ENCODE measurements around the gene ADD2.

Gene ADD2

DNA sequence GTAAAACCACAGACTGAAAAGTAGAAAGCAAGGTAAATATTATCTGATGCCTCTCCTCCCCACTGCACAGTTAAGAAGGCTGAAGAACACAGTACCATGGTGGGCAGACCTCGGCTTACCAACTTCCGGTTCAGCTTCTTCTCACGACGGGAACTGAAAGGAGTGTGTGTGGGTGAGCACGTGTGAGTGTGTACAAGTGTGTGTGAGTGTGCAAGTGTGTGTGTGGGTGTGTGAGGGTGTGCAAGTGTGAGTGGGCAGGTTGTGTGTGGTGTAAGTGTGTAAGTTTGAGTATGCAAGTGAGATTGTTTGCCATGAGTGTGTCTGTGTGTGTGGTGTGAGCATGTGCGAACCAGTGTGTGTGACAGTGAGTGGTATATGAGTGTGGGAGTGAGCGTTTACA lies 103.5 kb downstream of the ADD2 start:
- no peak for DNase-seq

DNA sequence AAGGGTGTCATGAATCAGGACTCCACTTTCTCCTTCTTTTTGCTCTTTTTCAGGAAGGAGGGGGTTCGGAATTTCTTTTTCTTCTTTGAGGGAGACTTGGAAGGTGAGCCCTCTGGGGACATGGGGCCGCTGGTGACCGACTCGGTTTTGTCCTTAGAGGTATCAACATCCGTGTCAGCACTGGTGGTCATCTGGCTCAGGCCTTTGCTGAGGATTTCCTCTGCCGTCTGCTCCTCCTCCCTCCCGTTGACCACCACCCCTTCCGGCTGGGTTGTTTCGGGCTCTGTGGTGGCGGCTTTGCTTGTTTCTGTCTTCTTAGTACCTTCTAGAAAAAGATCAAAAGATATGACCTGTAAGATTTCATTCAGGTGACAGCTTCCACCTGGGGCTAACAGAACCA lies 104.6 kb downstream of the ADD2 start:
- no peak for DNase-seq

DNA sequence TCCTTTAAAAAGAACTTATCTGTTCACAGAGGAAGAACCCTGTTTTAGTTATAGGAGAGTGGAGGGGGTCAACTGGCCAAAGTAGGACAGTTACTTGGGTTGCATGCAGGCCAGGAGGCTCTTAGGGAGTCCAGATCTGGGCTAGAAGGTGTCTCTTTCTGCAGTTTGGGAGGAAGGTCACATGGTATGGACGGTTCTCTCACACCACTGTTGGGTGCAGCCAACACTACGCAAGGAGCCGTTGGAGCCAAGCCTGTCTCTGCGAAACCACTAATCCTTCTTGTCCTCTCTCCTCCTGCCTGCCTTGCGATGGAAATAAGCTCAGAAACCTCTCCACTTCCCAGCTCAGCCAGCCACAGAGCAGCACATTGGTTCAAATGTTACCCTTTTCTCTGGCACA lies 108.4 kb downstream of the ADD2 start:
- no peak for DNase-seq

DNA sequence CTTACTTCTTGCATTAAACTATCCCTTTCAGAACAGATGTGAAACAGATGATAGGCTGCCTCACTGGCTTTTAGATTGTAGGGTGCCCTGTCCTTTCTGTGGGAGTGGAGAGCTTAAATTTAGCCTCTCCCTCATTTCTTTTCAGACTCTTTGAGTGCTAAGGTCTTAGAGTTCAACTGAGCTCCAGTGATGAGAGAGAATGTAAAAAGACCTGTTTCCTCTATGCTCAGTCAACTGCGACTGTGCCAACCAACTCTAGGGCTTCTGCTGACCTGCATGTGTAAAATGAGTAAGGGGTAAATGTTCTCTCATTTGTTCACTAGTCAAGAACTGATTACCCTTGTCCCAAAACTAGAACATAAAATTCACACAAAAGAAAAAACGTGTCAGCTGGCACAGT lies 109.5 kb downstream of the ADD2 start:
- DNase-seq: no peak

DNA sequence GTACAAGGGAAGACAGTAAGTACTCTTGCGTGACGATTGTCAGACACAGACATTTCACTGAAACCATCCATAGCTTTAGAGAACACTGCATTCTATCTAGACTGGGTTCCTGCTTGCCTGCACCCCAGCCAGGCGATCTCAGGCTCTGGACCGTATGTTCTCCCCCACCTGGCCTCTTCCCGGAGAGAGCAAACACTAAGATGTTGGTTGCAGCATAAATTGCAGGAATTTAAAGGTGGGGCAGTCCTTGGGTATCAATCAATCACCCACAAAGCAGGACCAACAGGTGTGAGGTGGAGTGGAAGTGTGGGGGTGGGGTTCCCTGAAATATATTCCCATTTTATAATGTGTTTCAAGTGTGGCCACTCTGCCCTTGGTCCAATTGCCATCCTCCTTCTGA lies 110.8 kb downstream of the ADD2 start:
- no peak for DNase-seq

DNA sequence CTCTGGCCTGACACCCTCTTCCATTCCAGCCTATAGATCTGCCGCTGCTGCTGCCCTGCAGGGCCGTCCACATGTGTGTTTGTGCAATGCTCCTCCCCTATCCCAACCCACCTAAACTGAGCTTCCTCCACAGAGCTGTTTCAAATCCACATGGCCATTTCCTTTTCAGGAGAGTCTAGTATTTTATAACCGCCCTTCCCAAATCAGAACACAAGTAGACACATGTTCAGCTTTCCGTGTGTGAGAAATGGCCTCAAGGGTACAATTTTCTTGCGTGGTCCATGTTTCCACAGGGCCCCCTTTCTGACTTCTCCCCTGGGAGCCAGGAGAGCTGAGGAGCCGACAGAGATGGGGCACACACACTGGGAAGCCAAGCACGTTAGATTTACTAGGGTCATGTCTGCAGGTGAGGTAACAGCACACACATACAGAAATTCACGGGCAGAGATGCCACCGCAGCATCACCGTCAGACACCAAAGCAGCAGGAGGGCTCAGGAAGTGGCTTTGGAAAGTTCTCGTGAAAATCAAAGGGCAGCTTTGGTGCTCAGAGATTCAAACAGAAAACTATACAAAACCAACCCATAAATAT lies 111.5 kb downstream of the ADD2 start:
- DNase-seq: peak; percentile 37

DNA sequence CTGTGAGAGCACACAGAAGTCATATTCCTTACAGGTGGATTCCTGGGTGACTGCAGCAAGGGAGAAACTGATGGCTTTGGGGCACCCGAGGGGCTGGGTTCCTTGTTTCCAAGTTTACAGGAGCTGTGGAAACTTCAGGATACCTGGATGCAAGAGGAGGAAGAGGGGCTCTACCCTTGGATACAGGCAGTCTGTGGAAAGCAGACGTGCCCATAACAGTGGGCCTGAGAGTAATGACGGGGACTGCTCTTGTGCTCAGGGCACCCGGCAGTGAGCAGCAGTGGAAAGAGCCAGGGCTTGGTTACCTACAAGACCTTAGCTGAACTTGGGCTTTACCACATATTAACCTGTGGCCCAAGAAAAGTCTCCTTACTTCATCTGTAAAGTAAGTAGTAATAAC lies 112.2 kb downstream of the ADD2 start:
- DNase-seq: no peak

DNA sequence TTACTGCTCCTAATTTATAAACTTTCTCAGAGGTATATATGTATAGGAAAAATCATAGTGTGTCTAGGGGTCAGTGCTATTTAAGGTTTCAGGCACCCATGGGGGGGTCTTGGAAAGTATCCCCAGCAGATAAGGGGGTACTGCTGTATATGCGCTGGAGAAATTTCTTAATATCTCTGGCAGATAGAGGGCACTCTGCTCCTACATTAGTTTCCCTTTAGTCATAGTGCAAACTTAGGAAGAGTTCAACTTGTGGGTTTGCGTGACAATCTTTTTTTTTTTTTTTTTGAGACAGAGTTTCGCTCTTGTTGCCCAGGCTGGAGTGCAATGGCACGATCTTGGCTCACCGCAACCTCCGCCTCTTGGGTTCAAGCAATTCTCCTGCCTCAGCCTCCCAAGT lies 112.8 kb downstream of the ADD2 start:
- peak; percentile 16 for DNase-seq

DNA sequence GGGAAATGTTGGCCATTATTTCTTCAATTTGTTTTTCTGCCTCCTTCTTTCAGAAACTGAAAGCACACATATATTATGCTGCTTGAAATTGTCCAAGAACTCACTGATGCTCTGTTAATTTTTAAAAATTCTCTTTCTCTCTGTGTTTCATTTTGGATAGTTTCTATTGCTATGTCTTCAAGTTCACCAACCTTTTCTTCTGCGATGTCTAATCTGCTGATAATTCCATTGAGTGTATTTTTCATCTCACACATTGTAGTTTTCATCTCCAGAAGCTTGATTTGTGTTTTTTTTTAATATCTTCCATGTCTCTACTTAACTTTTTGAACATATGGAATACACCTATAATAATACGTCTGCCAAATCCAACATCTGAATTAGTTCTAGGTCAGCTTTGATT lies 116.3 kb downstream of the ADD2 start:
- no peak for DNase-seq

DNA sequence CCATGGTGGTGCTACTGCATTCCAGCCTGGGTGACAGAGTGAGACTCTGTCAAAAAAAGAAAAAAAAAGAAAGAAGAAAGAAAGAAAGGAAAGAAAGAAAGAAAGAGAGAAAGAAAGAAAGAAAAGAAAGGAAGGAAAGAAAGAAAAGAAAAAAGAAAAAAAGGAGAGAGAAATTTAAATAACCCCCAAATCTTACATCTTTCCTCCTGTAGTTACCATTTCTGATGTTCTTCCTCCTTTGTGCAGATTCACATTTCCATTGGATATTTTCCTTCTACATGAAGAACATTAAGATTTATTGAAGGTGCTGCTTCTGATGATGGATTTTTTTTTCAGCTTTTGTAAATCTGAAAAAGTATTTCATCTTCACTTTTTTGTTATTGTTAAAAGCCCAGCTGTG lies 117.0 kb downstream of the ADD2 start:
- DNase-seq: no peak

DNA sequence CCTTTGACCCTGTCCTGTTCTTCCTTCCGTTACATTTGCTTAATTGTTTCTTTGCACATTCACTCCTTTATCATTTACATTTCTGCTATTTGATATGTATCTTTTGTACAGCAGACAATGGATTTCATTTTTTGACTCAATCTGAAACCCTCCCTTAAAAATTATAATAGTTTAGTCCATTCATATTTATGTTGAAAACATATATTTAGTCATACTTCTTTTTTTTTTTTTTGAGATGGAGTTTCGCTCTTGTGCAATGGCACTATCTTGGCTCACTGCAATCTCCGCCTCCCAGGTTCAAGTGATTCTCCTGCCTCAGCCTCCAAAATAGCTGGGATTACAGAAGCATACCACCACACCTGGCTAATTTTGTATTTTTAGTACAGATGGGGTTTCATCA lies 119.0 kb downstream of the ADD2 start:
- no peak for DNase-seq

DNA sequence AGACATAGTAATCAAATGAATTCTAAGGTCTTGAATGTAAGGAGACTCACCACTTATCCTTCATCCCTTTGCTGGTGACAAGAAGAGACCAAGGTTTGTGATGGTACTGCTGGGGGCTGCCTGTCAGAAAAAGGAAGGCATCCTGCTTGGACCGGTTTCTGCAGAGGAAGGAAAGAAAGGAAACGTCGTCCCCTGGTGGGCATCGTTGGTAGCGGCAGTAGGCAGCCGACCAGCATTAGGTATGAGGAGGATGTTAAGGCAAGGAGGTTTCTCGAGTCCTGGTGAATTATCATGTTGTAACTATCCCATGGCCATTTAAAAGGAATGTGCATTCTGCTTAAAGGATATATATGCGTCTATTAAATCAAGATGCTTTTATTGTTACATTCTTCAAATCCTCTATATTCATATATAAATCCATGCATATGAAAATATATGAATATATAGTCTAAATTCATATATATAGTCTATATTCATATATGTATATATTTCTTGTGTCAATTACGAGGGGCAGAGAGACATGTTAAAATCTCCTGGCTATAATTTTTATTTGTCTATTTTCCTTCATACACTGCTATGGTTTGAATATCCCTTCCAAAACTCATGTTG lies 120.0 kb downstream of the ADD2 start:
- DNase-seq: peak; percentile 66

DNA sequence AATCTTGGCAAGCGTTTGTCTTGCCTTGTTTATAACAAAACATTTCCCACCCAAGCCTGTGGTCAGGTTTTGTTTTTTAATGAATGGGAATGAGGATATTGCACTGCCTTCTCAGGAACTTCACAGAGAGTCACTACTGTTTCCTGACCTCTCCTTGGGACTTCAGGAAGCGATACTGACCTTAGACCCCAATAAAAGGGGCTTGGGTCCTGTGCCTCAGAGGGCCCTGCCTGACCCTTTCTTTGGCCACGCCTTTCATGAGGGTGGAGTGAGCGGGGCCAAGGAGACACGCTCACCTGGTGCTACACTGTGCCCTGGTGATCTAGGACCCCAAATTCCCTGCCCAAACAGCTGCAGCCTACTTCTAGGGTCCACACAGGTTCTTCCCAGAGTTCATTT lies 121.6 kb downstream of the ADD2 start:
- DNase-seq: no peak

DNA sequence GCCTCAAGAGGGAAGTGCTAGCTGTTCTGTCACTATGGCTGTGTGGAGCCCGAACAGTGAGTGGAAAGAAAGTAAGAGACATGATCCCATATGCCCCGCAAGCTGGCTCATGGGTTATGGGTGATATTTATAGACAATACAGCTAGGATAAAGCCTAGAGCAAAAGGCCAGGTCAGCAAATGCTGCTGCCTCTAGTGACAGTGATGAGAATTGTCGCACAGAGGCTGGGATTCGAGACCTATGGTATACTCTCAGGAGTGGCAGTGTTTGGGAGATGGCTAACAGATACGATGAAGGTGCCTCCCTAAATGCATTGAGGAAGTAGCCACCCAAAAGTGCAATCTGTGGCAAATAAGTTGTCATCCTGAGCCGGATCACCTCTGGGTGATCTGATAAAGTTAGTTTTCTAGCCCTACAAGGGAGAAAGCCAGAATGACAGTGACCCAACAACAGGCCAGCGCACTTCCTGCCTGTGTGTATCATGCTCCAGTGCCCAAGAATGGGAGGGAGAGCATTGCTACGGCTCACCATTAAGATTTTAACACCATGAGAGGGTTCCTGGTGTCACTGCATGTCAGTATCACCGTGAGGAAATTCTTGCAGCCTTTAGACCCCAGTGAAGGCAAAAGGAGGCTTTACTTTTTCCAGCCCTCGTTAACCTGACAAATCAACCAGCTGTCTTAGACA lies 122.1 kb downstream of the ADD2 start:
- DNase-seq: no peak

DNA sequence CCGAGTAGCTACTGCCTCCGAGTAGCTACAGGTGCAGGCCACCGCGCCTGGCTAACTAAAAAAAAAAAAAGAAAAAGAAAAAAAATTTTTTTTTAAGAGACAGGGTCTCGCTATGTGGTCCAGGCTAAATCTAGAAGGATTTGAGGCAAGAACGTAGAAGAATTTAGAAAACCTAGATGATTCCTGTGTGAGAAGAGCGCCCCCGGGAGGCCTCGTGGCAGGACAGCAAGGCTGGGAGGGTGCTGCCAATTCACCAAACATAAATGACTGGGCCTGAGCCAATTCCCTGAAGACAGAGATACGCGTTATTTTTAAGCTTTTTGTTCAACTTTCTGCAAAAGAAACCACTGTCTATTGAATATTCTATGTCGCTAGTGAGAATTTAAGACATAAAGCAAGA lies 124.3 kb downstream of the ADD2 start:
- DNase-seq: peak; percentile 11

DNA sequence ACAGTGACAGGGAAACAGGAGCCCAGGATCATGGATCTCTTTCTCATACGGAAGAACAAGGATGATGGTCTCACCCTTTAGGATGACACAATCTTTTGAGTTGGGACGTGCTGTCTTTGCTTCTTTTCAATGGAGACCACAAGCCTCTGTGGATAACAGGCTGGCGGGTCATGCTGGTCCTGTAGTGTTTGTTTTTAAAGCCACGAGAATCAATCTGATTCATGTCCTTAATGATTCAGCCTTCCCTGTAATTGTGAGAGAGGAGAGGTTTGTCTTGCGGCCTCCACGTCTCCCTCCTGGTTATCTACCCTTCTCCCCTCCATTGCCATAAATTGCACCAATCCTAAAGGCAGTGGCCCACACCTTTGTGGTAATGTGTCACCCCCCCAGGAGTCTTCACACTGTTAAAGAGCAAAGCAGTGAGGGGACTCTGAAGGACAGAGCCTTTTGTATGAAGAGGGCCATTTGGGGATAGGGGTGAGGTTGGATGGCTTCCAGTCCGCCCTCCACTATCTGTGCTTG lies 126.7 kb downstream of the ADD2 start:
- DNase-seq: no peak

DNA sequence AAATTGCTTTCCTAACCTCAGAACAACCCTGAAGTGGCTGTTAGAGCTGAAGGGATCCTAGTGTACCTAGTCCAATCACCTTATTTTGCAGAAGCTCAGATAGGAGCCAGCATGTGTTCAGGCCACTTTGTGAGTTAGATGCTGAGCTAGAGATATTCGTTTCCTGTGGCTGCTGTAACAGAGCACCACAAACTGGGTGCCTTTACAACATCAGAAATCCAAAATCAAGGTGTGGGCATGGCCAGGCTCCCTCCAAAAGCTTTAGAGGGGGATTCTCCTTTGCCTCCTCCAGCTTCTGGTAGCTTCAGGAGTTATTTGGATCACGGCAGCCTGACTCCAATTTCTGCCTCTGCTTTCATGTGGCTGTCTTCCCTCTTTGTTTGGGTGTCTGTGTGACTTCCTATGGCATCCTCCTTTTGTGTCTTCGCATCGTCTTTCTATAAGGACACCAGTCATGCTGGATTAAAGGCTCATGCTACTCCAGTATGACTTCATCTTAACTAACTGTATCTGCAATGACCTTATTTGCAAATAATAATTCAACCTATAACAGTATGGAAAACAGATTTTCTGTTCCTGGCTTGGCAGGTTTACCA lies 128.1 kb downstream of the ADD2 start:
- DNase-seq: no peak

DNA sequence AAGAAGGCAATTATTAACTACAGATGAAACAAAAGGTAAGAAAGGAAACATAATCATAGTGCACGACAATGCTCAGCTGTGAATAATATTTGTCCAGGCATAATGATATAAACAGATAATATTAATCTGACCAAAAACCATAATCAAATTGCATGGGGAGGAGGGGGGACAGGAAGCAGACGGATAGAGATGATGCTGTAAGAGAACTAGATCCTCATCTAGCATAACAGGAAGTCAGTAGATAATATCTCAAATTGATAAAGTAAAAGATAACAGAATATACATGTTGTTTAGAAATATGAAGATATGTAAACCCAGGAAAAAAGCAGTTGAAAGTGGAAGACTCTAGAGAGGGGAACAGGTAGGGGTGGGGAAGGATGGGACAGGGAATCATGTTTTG lies 129.4 kb downstream of the ADD2 start:
- DNase-seq: no peak

DNA sequence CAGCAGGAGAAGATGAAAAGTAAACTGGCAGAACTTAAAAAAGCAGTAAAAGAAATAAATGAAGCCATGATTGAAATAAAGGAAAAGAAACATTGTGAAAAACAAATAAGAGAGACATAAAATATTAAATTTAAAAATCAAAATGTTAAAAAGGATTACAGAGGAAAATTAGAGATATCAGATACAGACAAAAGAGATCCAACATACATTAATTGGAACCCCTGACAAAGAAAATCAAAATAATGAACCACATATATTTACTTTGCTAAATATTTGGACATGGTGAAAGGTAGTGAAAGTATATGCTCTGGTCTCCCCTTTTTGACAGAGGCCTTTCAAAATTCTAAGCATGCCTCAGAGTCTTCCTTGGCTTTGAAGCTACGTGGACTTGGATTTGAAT lies 134.5 kb downstream of the ADD2 start:
- no peak for DNase-seq

DNA sequence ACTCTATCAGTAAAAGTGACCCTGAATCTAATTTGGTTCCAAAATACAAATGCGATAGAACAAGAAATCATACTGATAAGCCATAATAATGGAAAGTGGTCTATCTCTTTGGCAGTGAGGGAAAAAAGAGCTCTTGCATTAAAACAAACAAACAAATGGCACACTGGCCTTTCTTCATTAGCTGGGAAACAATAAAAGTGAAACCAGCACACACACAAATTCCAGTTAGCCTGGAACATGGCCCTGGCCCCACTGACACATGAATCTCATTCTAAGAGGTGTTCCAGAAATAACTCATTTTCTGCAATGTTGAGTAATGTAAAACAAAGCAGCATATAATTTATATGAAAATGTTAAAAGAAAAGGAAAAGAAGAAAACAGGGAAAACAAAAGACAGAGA lies 135.0 kb downstream of the ADD2 start:
- DNase-seq: no peak

DNA sequence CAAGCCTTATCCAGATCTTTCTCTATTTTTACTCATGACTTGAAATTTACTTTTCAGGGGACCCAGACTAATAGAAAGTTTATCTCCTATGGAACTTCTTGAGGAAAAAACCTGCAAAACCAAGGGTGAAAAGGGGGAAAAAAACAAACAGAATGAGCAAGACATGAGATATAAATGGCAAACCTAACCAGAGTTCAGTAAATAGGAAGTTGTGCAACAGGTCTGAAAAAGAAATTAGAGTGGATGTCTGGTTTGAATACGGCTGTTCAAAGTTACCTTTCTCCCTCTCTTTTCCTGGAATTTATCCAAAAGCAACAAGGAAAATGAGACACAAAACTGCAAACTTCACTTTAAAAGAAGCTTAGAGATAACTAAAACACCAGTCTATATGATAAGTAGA lies 135.6 kb downstream of the ADD2 start:
- DNase-seq: no peak

DNA sequence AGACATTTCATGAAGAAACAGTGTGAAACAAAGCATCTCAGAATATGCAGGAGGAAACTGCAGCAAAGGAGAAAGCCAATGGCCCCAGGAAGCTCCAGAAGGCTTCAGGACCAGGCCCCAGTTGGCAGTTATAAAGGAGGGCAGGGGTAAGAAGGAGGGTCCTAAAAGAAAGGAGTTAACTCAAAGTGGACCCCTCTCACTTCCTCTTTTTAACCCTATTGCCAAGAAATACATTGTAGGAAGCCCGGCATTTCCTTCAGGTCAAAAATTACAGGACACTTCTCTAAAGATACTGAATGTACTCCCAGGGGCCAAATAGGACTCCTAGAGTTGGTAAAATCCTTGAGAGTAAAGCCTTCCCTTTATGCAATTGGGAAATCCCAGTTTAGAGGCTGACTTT lies 137.2 kb downstream of the ADD2 start:
- no peak for DNase-seq

DNA sequence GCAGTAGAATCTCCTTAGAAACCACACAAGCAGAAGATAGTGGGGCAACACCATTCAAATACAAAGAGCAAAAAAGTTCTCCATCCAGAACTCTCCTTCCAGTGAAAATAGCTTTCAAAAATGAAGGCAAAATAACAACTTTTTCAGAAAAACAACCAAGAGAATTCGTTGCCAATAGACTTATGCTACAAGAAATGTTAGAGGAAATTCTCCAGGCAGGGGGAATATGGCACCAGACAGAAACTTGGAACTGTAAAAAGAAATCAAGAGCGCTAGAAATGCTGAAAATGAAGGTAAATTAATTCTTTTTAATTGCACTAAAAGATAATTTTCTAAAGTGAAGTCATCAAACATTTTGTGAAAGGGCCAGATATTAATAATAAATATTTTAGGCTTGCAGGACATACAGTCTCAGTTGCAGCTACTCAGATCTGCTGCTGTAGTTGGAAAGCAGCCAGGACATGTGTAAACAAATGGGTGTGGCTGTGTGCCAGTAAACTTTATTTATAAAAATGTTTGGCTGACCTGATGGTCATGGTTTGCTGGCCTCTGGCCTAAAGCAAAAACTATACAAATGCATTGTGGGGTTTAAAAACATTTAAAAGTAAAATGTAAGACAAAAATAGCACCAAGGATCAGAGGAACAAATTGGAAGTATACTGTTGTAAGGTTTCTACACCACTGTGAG lies 140.6 kb downstream of the ADD2 start:
- no peak for DNase-seq
